Astrocyte (in vitro differentiated cells and primary cell): ENCODE measurements around the gene ARID4B. TPM values are rescaled to one million over a fixed set of nuclear protein-coding genes. Genes with fewer than 3 reads are reported as not detected.
"Not testable (repeated sequence)": the region's sequence is repeated elsewhere in the genome, so short reads cannot be mapped to it uniquely, and the experiment has no call there.

Source experiments
- DNase-seq: peaks from one replicate; pipeline ENCODE4 v3.0.0-alpha.2; 2010; ENCODE audit warnings: low read depth
- FAIRE-seq: peaks from 2 replicates; lab custom pipeline; 2011; peaks lifted over from hg19 to GRCh38; lab: Jason Lieb, UNC
- H2AFZ ChIP-seq: 2 replicates; pipeline ENCODE4 v1.6.0; 2012; ENCODE audit warnings: low read depth, low read length, inconsistent platforms
- H3K27ac ChIP-seq: 2 replicates; pipeline ENCODE4 v1.5.1; 2011; ENCODE audit warnings: low read depth, low read length, inconsistent platforms
- H3K27me3 ChIP-seq: 2 replicates; pipeline ENCODE4 v1.6.0; 2011; ENCODE audit warnings: low read length, inconsistent platforms; ENCODE audit not compliant: insufficient read depth
- H3K36me3 ChIP-seq: 2 replicates; pipeline ENCODE4 v1.5.1; 2011; ENCODE audit warnings: low read length, inconsistent platforms; ENCODE audit not compliant: insufficient read depth
- H3K4me1 ChIP-seq: 2 replicates; pipeline ENCODE4 v1.5.1; 2011; ENCODE audit warnings: low read length, inconsistent platforms; ENCODE audit not compliant: insufficient read depth
- H3K4me2 ChIP-seq: 2 replicates; pipeline ENCODE4 v1.6.0; 2012; ENCODE audit warnings: low read length, inconsistent platforms
- H3K4me3 ChIP-seq: 2 replicates; pipeline ENCODE4 v1.5.1; 2011; ENCODE audit warnings: low read depth, mild to moderate bottlenecking, low read length, inconsistent platforms; ENCODE audit not compliant: insufficient read depth
- H3K79me2 ChIP-seq: 2 replicates; pipeline ENCODE4 v1.6.0; 2012; ENCODE audit warnings: mild to moderate bottlenecking, low read length, inconsistent platforms; ENCODE audit not compliant: insufficient read depth
- H3K9ac ChIP-seq: 2 replicates; pipeline ENCODE4 v1.6.0; 2012; ENCODE audit warnings: mild to moderate bottlenecking, low read length, inconsistent platforms
- H3K9me3 ChIP-seq: 2 replicates; pipeline ENCODE4 v1.5.1; 2012; ENCODE audit warnings: low read depth, mild to moderate bottlenecking, low read length, inconsistent platforms; ENCODE audit not compliant: insufficient read depth
- H4K20me1 ChIP-seq: 2 replicates; pipeline ENCODE4 v1.6.0; 2012; ENCODE audit warnings: low read length, inconsistent platforms; ENCODE audit not compliant: insufficient read depth
- H3K27ac Mint-ChIP-seq: one replicate; pipeline ENCODE4 v1.8.0; 2021; ENCODE audit warnings: mild to moderate bottlenecking, mixed read lengths; ENCODE audit not compliant: unreplicated experiment
- H3K27me3 Mint-ChIP-seq: one replicate; pipeline ENCODE4 v1.8.0; 2021; ENCODE audit warnings: low read depth, mixed read lengths; ENCODE audit not compliant: unreplicated experiment
- H3K36me3 Mint-ChIP-seq: one replicate; pipeline ENCODE4 v1.8.0; 2021; ENCODE audit warnings: low read depth, mixed read lengths; ENCODE audit not compliant: unreplicated experiment
- H3K4me1 Mint-ChIP-seq: one replicate; pipeline ENCODE4 v1.8.0; 2021; ENCODE audit warnings: low read depth, mixed read lengths; ENCODE audit not compliant: unreplicated experiment
- H3K4me3 Mint-ChIP-seq: one replicate; pipeline ENCODE4 v1.8.0; 2021; ENCODE audit warnings: mild to moderate bottlenecking, moderate library complexity, mixed read lengths; ENCODE audit not compliant: unreplicated experiment
- H3K9me3 Mint-ChIP-seq: one replicate; pipeline ENCODE4 v1.8.0; 2021; ENCODE audit warnings: mild to moderate bottlenecking, mixed read lengths; ENCODE audit not compliant: unreplicated experiment
- CTCF ChIP-seq: IDR thresholded peaks from 2 replicates; pipeline ENCODE4 v1.5.1; 2011; ENCODE audit warnings: low read depth, mild to moderate bottlenecking, inconsistent platforms, low read length, moderate library complexity; ENCODE audit not compliant: insufficient read depth
- EZH2 ChIP-seq: IDR thresholded peaks from 2 replicates; pipeline ENCODE4 v1.6.1; 2012; ENCODE audit warnings: mild to moderate bottlenecking, low read length, inconsistent platforms; ENCODE audit not compliant: insufficient read depth
- total RNA-seq: library from RNA; stranded (reverse); gene quantifications from 2 replicates; pipeline ENCODE4 v1.2.1, GENCODE V29; 2021

ARID4B gene
- total RNA-seq, 1 donor from 2014 or later = 38.6 TPM

GRCh38 chr1:235275223-235275622 lies 52.8 kb downstream of the ARID4B start:
- no peak overlapping the region for H3K4me3 ChIP-seq
- no peaks in the 10 kb centered on the region for H3K27me3 ChIP-seq
- no peak for DNase-seq
- peaks cover 98% of the 10 kb centered on the region for H3K79me2 ChIP-seq
- H3K4me2 ChIP-seq = no peak overlapping the region
- Mint-ChIP-seq H3K27ac (no peak overlapping the region), H3K4me3 (no peak overlapping the region), H3K4me1 (peaks cover 21% of the 10 kb centered on the region), H3K9me3 (no peaks in the 10 kb centered on the region), H3K27me3 (no peaks in the 10 kb centered on the region), H3K36me3 (no peaks in the 10 kb centered on the region)
- no peak overlapping the region for H2AFZ ChIP-seq
- H3K36me3 ChIP-seq = no peaks in the 10 kb centered on the region
- no peak overlapping the region for H3K9ac ChIP-seq
- H3K27ac ChIP-seq = no peak overlapping the region
- TF ChIP-seq CTCF (no peak), EZH2 (no peak)
- no peaks in the 10 kb centered on the region for H3K9me3 ChIP-seq
- H3K4me1 ChIP-seq = no peaks in the 10 kb centered on the region
- FAIRE-seq = no peak
- peaks cover 88% of the 10 kb centered on the region for H4K20me1 ChIP-seq

GRCh38 chr1:235272851-235273250 lies 55.1 kb downstream of the ARID4B start:
- H3K27ac Mint-ChIP-seq = no peak overlapping the region
- H3K27me3 ChIP-seq = no peaks in the 10 kb centered on the region
- H3K27me3 Mint-ChIP-seq = no peaks in the 10 kb centered on the region
- H2AFZ ChIP-seq = no peak overlapping the region
- no peak overlapping the region for H3K4me2 ChIP-seq
- no peaks in the 10 kb centered on the region for H3K9me3 ChIP-seq
- H3K4me1 Mint-ChIP-seq = peaks cover 8% of the 10 kb centered on the region
- TF ChIP-seq CTCF = no peak
- no peak for TF ChIP-seq EZH2
- H3K36me3 Mint-ChIP-seq = peaks cover 2% of the 10 kb centered on the region
- no peak overlapping the region for H3K27ac ChIP-seq
- FAIRE-seq = no peak
- H3K4me1 ChIP-seq = no peaks in the 10 kb centered on the region
- no peak overlapping the region for H3K4me3 ChIP-seq
- no peak overlapping the region for H3K4me3 Mint-ChIP-seq
- no peak for DNase-seq
- H3K9me3 Mint-ChIP-seq = no peaks in the 10 kb centered on the region
- H4K20me1 ChIP-seq = peaks cover 85% of the 10 kb centered on the region
- H3K36me3 ChIP-seq = no peaks in the 10 kb centered on the region
- peaks cover 98% of the 10 kb centered on the region for H3K79me2 ChIP-seq
- H3K9ac ChIP-seq = no peak overlapping the region

GRCh38 chr1:235270625-235271024 lies 57.4 kb downstream of the ARID4B start:
- peak; percentile 67 for DNase-seq
- no peaks in the 10 kb centered on the region for H3K9me3 Mint-ChIP-seq
- peaks cover 2% of the 10 kb centered on the region for H3K36me3 Mint-ChIP-seq
- no peak overlapping the region for H3K4me3 ChIP-seq
- H4K20me1 ChIP-seq = peaks cover 87% of the 10 kb centered on the region
- no peak overlapping the region for H3K4me3 Mint-ChIP-seq
- no peaks in the 10 kb centered on the region for H3K4me1 ChIP-seq
- H3K36me3 ChIP-seq = no peaks in the 10 kb centered on the region
- no peak overlapping the region for H3K27ac Mint-ChIP-seq
- H3K27me3 ChIP-seq = no peaks in the 10 kb centered on the region
- peak; percentile 43 for FAIRE-seq
- H3K27ac ChIP-seq = no peak overlapping the region
- peaks cover 98% of the 10 kb centered on the region for H3K79me2 ChIP-seq
- H3K27me3 Mint-ChIP-seq = no peaks in the 10 kb centered on the region
- H3K9ac ChIP-seq = no peak overlapping the region
- H3K9me3 ChIP-seq = no peaks in the 10 kb centered on the region
- peak overlapping the region; percentile 29 for H3K4me2 ChIP-seq
- TF ChIP-seq CTCF (no peak), EZH2 (no peak)
- H3K4me1 Mint-ChIP-seq = peaks cover 6% of the 10 kb centered on the region
- H2AFZ ChIP-seq = no peak overlapping the region

- not testable (repeated sequence) for H3K9me3 ChIP-seq, H3K9me3 Mint-ChIP-seq, FAIRE-seq, H3K27ac Mint-ChIP-seq, H3K36me3 ChIP-seq, H3K4me1 Mint-ChIP-seq, H3K9ac ChIP-seq, H2AFZ ChIP-seq, H3K27ac ChIP-seq, H3K4me1 ChIP-seq, H3K27me3 ChIP-seq, H3K27me3 Mint-ChIP-seq, DNase-seq, H3K4me3 Mint-ChIP-seq, H3K4me3 ChIP-seq, H3K36me3 Mint-ChIP-seq
- H3K79me2 ChIP-seq = peaks cover 96% of the 10 kb centered on the region
- H3K4me2 ChIP-seq = peak overlapping the region; percentile 29
- peaks cover 85% of the 10 kb centered on the region for H4K20me1 ChIP-seq
Observed at GRCh38 chr1:235269990-235270389, 58.0 kb downstream of the ARID4B start.
